GM21528 (cell line): ENCODE data around the gene POLR1G.
A peak's percentile ranks its signal among the peaks of the same experiment; 100 is the strongest.

ENCODE experiments used
- ATAC-seq: cut with Tn5 transposase; IDR thresholded peaks from one replicate; pipeline ENCODE4 v1.9.1; 2021; ENCODE audit warnings: mild to moderate bottlenecking, moderate library complexity; ENCODE audit not compliant: unreplicated experiment, low FRiP score

Gene POLR1G

GRCh38 chr19:45406226-45407090 is at the start of gene POLR1G:
TSS of gene POLR1G (plus strand) at chr19:45406644. CDS start at chr19:45406697, 53 bp downstream.
- ATAC-seq, result peak; percentile 78

GRCh38 chr19:45356760-45357444 is 49.5 kb upstream of the POLR1G start:
- ATAC-seq, result no peak

- no peak for ATAC-seq
Observed at GRCh38 chr19:45357445-45357783, 49.0 kb upstream of the POLR1G start.

GRCh38 chr19:45358213-45358792 is 48.1 kb upstream of the POLR1G start:
- ATAC-seq, result no peak

- no peak for ATAC-seq
Observed at GRCh38 chr19:45361608-45362007, 44.8 kb upstream of the POLR1G start.

GRCh38 chr19:45362291-45362690 is 44.2 kb upstream of the POLR1G start:
- no peak for ATAC-seq

GRCh38 chr19:45363861-45364459 is 42.5 kb upstream of the POLR1G start:
- no peak for ATAC-seq

- no peak for ATAC-seq
Observed at GRCh38 chr19:45364696-45365095, 41.7 kb upstream of the POLR1G start.

GRCh38 chr19:45368127-45368526 is 38.3 kb upstream of the POLR1G start:
- ATAC-seq, result no peak

- no peak for ATAC-seq
Observed at GRCh38 chr19:45368737-45369340, 37.6 kb upstream of the POLR1G start.

- peak; percentile 92 for ATAC-seq
Observed at GRCh38 chr19:45370410-45371204, 35.8 kb upstream of the POLR1G start, which contains the start of gene ERCC2. TSS of gene ERCC2 (minus strand) at chr19:45370573. CDS start at chr19:45370540, 33 bp downstream.

GRCh38 chr19:45376045-45376724 is 30.3 kb upstream of the POLR1G start:
- no peak for ATAC-seq

- ATAC-seq, result no peak
Observed at GRCh38 chr19:45380107-45380506, 26.3 kb upstream of the POLR1G start.

GRCh38 chr19:45382426-45382825 is 24.0 kb upstream of the POLR1G start:
- no peak for ATAC-seq

GRCh38 chr19:45385392-45386221 is 20.8 kb upstream of the POLR1G start:
- no peak for ATAC-seq

GRCh38 chr19:45391346-45391745 is 15.1 kb upstream of the POLR1G start:
- ATAC-seq, result no peak

- no peak for ATAC-seq
Observed at GRCh38 chr19:45391871-45392665, 14.4 kb upstream of the POLR1G start.
